ENCODE results near the gene STUB1.

The STUB1 gene

DNA sequence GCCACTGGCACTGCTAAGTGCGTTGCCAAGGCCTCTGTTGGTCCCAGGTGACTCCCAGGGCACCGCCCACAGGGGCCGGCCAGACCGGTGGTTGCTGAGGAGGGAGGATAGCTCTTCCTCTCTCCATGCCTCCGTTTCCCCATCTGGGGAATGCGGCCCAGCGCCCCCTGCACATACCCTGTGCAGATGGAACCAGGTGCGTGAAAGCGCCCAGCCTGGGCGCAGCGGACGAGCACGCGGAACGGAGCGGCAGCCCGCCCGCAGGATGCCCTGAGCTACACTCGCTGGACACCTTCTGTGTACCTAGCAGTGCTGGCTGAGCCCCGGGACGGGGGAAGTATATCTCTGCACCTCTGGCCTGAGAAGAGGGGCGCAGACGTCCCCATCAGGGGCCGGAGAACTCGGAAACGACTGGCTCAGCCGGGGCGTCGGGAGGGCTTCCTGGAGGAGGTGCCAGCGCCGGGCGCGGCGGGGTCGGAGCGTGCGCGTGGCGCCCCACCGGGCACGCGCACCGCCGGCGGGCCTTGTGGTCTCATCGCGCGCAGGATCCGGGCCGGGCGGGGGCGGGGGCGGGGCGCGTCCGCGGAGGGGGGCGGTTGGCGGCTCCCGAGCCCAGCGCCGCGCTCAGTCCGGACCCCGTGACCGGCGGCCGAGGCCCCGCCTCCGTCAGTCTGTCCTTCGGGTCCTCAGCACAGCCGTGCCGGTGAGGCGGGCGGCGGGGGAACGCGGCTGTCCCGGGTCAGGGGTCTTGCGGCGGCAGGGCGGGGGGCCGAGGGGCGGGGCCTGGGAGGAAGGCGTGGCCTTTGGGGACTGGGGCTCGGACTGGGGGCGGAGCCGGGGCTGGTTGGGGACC is 46.5 kb downstream of the STUB1 start, which contains the start of the genes CCDC78 and HAGHL:
CCDC78 (minus strand) TSS at position 6 of the 853 bp plus-strand sequence. CDS start 76 bp downstream, outside the sequence.
HAGHL (plus strand) TSS at position 669 of the 853 bp plus-strand sequence. CDS start 404 bp downstream, outside the sequence.
- DNase-seq: no peak

DNA sequence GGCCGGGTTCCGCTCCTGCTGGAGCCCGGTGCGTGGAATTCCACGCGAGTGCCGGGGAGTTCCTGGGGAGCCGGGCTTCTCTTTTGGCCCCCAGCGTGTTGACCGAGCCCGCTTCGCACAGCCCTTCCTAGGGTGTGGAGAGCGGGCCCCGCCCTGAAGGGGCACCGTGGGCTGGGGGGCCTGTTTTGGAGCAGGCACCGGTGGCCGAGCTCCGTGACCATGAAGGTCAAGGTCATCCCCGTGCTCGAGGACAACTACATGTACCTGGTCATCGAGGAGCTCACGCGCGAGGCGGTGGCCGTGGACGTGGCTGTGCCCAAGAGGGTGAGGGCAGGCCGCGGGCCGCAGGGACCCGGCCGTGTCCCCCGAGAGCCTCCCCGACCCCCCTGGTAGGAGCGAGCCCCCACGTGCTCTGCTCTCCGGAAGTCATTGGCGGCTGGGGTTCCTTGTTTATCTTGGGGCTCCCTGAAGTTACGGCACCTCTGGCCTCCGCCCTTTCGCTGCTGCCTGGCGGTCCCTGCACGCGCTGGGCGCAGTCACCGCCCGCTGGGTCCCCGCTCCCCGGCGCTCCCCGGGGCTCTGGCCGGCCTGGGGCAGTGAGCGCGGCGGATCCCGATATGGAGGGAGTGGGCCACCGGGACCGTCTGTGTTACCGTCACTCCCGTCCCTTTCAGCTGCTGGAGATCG is 47.2 kb downstream of the STUB1 start:
- DNase-seq: no peak

DNA sequence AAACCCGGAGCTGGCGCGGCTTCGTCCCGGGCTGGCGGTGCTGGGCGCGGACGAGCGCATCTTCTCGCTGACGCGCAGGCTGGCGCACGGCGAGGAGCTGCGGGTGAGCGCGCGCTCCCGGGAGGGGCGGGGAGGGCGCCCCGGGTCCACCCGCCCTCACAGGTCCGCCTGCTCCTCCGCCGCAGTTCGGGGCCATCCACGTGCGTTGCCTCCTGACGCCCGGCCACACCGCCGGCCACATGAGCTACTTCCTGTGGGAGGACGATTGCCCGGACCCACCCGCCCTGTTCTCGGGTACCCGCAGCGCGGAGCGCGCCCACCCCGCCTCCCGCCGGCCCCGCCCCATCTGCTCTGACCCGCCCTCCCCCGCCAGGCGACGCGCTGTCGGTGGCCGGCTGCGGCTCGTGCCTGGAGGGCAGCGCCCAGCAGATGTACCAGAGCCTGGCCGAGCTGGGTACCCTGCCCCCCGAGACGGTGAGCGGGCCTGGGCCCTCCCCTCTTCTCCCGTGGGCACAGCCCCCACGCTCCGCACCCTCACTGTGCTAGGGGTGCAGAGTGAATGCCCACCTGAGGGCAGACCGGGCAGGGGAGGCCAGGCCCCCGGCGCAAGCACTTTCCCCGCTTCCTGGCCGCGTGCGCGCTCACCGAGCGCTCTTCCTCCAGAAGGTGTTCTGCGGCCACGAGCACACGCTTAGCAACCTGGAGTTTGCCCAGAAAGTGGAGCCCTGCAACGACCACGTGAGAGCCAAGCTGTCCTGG is 48.1 kb downstream of the STUB1 start:
- no peak for DNase-seq

DNA sequence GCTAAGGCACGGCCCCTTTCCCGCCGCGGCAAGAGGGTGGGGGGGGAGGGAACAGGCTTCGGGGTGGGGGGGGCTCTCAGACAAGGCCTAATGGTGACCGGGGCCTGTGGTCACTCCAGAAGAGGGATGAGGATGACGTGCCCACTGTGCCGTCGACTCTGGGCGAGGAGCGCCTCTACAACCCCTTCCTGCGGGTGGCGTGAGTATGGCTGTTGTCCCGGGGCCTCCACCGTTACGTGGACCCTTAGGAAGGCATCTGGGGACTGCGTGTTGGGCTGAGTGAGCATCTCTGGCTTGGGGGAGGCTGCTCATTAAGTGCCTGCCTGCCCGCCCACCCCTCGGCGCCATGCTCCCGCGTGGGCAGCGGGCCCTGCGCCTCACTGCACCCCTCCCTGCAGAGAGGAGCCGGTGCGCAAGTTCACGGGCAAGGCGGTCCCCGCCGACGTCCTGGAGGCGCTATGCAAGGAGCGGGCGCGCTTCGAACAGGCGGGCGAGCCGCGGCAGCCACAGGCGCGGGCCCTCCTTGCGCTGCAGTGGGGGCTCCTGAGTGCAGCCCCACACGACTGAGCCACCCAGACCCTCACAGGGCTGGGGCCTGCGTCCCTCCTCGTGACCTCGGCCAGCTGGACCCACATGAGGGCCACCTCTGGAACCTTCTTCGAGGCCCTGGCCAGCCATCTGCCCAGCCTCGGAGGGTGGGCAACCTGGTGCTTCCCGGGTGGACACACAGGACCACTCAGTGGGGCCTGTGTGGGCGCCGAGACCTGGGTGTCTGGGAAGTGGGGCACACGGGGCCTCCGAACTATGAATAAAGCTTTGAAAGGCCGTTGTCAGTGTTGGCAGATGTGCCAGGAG is 48.9 kb downstream of the STUB1 start:
- DNase-seq: no peak

DNA sequence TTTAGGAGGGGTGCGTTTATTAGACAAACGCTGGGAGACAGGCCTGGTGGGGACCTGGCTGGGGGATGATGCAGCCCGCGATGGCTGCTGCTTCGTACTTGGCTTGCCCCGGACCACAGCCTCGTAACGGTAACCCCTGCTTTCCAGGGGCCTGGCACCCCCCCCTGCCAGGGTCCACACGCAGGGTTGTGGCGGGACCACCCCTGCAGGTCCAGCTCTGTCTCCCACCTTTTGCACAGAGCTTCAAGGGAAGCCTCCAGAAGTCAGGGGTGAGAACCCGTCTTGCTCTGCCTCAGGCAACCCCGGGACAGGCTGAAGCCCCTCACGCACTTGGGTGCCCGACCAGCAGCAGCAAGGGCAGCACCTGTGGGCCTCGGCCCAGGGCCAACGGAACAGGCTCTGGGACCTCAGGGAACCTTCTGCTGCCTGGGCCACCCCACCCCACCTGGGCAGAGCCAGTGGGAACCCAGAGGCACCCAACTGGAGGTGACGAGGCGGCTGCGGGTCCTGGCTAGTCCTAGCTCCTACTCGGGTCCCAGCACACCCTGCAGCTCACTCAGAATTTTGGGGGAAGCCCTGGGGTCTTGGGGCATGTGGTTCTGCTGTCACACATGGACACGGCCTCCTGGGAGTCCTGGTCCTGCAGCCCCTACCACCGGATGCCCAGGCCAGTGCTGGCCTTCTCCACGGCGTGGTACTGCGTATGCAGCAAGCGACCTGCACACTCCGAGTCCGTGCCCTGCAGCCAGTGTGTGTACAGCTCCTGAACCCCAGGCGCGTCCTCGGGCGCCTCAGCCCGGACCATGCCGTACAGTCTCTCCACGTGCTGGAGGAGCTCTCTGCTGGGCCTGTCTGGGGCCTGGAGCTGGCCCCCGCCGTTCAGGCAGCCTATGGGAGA is 49.8 kb downstream of the STUB1 start:
- DNase-seq: no peak

DNA sequence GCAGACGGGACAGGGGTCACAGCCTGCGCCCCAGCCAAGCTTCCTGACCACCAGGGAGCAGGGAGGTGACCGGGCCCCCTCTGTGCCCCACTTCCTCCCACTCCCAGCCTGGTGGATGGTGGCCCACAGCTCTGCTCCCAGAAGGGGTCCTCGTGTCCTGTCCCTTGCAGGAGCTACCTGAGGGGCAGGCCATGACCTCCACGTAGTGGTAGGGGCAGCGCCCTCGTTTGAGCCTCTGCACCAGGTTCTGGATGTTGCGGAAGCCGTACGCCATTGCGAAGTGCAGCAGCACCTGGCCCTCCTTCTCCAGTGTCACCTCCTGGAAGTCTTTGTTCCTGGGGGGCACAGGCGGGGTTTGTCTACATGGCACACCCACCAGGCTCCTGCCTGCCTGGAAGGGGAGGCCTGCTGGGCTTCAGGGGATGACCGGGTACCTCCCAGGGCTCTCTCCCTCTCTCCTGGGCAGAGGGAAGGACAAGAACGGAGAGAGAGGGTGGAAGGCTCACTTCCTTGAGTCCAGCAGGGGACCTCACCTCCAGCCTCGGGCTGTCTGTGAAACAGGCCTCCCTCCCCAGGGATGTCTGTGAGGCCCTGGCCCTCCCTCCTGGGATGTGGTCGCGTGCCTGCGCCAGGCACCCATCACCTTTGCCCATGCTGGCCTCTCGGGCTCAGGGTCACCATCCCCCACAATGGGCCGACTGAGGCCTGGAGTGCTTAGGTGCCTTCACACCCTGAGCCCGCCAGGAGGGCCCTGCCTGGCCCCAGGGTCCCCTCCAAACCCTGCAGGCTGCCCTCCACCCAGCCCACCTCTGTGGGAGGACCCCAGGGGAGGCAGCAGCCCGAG is 50.7 kb downstream of the STUB1 start:
- no peak for DNase-seq

DNA sequence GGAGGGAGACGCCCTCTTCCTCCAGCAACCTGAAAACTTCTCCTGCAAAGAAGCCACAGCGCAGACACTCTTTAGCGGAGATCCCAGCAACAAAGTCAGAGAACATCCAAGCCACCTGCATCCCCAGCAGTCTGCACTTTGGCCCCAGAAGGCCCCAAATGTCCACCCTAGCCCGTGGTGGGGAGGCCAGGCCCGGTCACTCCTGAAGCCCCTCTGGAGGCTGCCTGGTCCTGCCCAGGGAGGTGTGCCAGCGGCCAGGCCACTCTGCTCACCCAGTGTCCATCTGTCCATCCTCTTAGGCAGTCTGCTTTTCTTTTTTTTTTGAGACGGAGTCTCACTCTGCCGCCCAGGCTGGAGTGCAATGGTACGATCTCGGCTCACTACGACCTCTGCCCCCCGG is 52.1 kb downstream of the STUB1 start:
- DNase-seq: no peak
